ENCODE data around the gene MBOAT7. TPM values are rescaled to one million over a fixed set of nuclear protein-coding genes. Genes with fewer than 3 reads are reported as not detected.

MBOAT7 gene
- total and polyA plus RNA-seq, 2 of the 8 experiments (the other 6 are each of a cell fraction or from before 2014, with no cell fraction given) = 85.5 to 90.9 TPM

DNA sequence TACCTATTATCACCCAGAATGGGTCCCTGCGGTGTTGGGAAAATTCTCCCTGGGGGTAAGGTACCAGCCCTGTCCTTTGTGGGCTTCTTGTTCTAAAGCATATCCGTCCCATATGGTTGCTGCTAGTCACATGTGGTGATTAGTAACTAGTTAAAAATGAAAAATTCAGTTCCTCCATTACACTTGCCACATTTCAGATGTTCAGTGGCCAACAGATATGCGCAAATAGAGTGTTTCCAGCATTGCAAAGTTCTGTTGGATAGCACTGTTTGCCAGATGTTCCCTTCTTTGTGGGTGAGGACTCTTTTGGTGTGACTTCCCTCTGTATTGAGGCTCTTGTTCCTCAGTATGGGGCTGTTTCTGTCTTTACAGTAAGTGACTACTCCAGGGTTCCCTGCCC is 48.0 kb downstream of the MBOAT7 start:
- no peak overlapping the region for H2BK20ac ChIP-seq (ENCODE audit: low read length)
- peaks cover 27 to 50% of the 10 kb centered on the region in 2 experiments for H3K79me2 ChIP-seq (ENCODE audit: control insufficient read depth in 1 of 2, insufficient read depth in 2 of 2, low read length in 2 of 2)
- H3K4me1 ChIP-seq (replicated peaks in 1 of 4; ENCODE audit: control insufficient read depth in 3 of 4, insufficient read depth in 4 of 4, low read length in 3 of 4) = peaks cover 0 to 22% (median 7%) of the 10 kb centered on the region in 4 experiments; a peak in 5 of 7 replicates
- H3K9ac ChIP-seq (replicated peaks in 1 of 4; ENCODE audit: extremely low read depth in 1 of 4, low read depth in 3 of 4, low read length in 3 of 4) = no peak overlapping the region
- H3K23ac ChIP-seq (ENCODE audit: insufficient read length) = no peak overlapping the region
- no peak overlapping the region for H2BK5ac ChIP-seq (ENCODE audit: low read depth, low read length)
- H4K91ac ChIP-seq (replicated peaks; ENCODE audit: insufficient read length, low read length) = no peak overlapping the region
- ChIA-PET POLR2A (ENCODE audit: partially characterized antibody) (interaction anchor here (1.8 to 15.7 kb wide), 2 partner anchors 13 to 26 kb away, joined by 5 to 348 read pairs; partner anchors contain the start of genes LENG1, PRPF31 and TFPT), CTCF (ENCODE audit: partially characterized antibody) (interaction anchor here (0.8 kb wide), 1 partner anchor 18 kb away, joined by 3 read pairs; the partner anchor contains the start of gene LENG1)
- no peak overlapping the region for H3K4me3 ChIP-seq (ENCODE audit: extremely low read depth in 1 of 4, insufficient read depth in 2 of 4, low read depth in 3 of 4, low read length in 4 of 4)
- H4K8ac ChIP-seq (ENCODE audit: extremely low read depth, insufficient read depth, low read length) = no peak overlapping the region
- H2BK120ac ChIP-seq (replicated peaks; ENCODE audit: low read depth, low read length) = no peak overlapping the region
- FAIRE-seq (no peak), DNase-seq (ENCODE audit: low read depth in 1 of 2, low spot score in 2 of 2) (no peak)
- H4K20me1 ChIP-seq (replicated peaks in 1 of 2; ENCODE audit: control insufficient read depth in 1 of 2, insufficient read depth in 2 of 2, low read length in 2 of 2) = peaks cover 36 to 52% of the 10 kb centered on the region in 2 experiments
- no peaks in the 10 kb centered on the region for H3K27me3 ChIP-seq (replicated peaks in 1 of 4; ENCODE audit: control insufficient read depth in 3 of 4, extremely low read depth in 1 of 4, insufficient read depth in 3 of 4, low read length in 3 of 4)
- H3K36me3 ChIP-seq (ENCODE audit: control insufficient read depth in 2 of 4, insufficient read depth in 4 of 4, low read length in 3 of 4) = peaks cover 29 to 48% (median 42%) of the 10 kb centered on the region in 4 experiments
- no peak overlapping the region for H3K27ac ChIP-seq (ENCODE audit: low read depth, low read length)
- H3K4me2 ChIP-seq (ENCODE audit: insufficient read depth in 1 of 2, low read depth in 2 of 2, low read length in 2 of 2) = no peak overlapping the region
- 91% methylated on average over 3 of the region's 3 CpGs; no CpG with 5 or more reads in 1 of the 2 experiments for WGBS, 2 experiments (ENCODE audit: extremely low coverage in 1 of 2, insufficient coverage in 1 of 2, insufficient read length in 1 of 2, insufficient replicate concordance in 2 of 2, low coverage in 1 of 2, low lambda C conversion rate in 2 of 2, missing lambda C conversion rate in 1 of 2)
- no peak overlapping the region for H2BK12ac ChIP-seq (ENCODE audit: low read depth, low read length)
- no peak overlapping the region for H2AFZ ChIP-seq (ENCODE audit: low read length)
- no peak overlapping the region for H3K4ac ChIP-seq (replicated peaks; ENCODE audit: insufficient read length, low read depth, low read length)
- no peak overlapping the region for H2BK15ac ChIP-seq (ENCODE audit: low read length)
- no peak overlapping the region for H3K14ac ChIP-seq (ENCODE audit: insufficient read length)
- H3K18ac ChIP-seq (ENCODE audit: extremely low read depth, low read length) = no peak overlapping the region
- peaks cover 8% of the 10 kb centered on the region for H3K23me2 ChIP-seq (ENCODE audit: low read depth, low read length)
- no peak overlapping the region for H4K5ac ChIP-seq (ENCODE audit: insufficient read length, low read depth, low read length)
- H2AK5ac ChIP-seq (ENCODE audit: low read depth, low read length) = no peak overlapping the region
- no peak overlapping the region for H3K56ac ChIP-seq (replicated peaks; ENCODE audit: insufficient read length, low read depth, low read length)
- H3K9me3 ChIP-seq (ENCODE audit: insufficient read depth in 2 of 2, low read depth in 1 of 2, low read length in 1 of 2) = no peaks in the 10 kb centered on the region
- H3K79me1 ChIP-seq (ENCODE audit: low read depth, low read length) = peaks cover 23% of the 10 kb centered on the region
- TF ChIP-seq RAD21 (IDR thresholded peaks at IDR 0.05 in 1 of 2, conservative IDR thresholded peaks at IDR 0.05 in 1 of 2; ENCODE audit: low read depth in 2 of 2, low read length in 2 of 2) = no peak
